ENCODE data around the gene DLGAP1. TPM values are rescaled to one million over a fixed set of nuclear protein-coding genes. Genes with fewer than 3 reads are reported as not detected.

Gene DLGAP1
- total RNA-seq, 1 donor from 2014 or later, result 0.05 TPM

DNA sequence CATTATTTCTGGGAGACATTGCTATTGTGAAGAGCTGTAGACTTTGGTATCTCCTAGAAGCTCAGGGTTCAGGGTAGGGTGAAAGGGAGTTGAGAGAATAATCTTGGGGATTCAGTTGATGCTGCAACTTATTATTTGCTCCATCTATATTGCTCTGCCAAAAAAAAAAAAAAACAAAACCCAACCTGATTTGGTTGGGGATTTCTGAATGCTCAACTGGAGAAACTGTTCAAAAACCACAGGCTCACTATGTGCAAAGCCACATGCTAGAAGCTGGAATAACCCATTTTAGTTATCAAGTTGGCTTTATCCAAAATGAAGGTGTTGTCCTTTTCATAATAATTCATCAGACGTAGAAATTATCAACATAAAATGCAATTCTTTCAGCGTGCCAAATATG is 696.0 kb downstream of the DLGAP1 start:
- Histone ChIP-seq H3K4me1 (peaks cover 10% of the 10 kb centered on the region), H3K9me3 (replicated peaks) (peaks cover 34% of the 10 kb centered on the region), H3K36me3 (no peaks in the 10 kb centered on the region), H3K27me3 (ENCODE audit: low read depth) (no peaks in the 10 kb centered on the region), H3K27ac (replicated peaks) (no peak overlapping the region), H3K4me3 (no peak overlapping the region)
- intact Hi-C loops (cut with micrococcal nuclease), result no loop called here
- no peak for DNase-seq
- no peak for TF ChIP-seq CTCF (IDR thresholded peaks at IDR 0.05; ENCODE audit: borderline replicate concordance)

DNA sequence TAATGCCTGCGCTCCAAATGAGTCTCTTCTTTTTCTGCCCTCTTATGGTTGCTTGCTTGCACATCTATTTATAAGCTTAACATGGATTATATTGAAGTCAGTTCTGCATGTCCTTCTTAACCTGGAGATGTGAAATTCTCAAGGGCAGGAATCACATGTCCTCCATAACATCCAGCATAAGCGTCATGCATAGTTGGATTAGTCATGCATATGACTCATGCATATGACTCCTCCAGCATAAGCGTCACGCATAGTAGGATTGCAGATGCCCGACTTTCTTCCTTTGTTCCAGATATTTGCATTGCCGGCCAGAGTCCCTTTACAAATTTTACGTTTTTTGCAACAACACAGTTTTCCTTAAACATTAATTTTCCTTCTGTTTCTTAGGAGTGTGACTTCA is 696.6 kb downstream of the DLGAP1 start:
- Histone ChIP-seq H3K4me1 (peaks cover 10% of the 10 kb centered on the region), H3K27ac (replicated peaks) (no peak overlapping the region), H3K27me3 (ENCODE audit: low read depth) (no peaks in the 10 kb centered on the region), H3K9me3 (replicated peaks) (peaks cover 34% of the 10 kb centered on the region), H3K4me3 (no peak overlapping the region), H3K36me3 (no peaks in the 10 kb centered on the region)
- intact Hi-C loops (cut with micrococcal nuclease), result no loop called here
- TF ChIP-seq CTCF (IDR thresholded peaks at IDR 0.05; ENCODE audit: borderline replicate concordance), result no peak
- DNase-seq, result no peak

DNA sequence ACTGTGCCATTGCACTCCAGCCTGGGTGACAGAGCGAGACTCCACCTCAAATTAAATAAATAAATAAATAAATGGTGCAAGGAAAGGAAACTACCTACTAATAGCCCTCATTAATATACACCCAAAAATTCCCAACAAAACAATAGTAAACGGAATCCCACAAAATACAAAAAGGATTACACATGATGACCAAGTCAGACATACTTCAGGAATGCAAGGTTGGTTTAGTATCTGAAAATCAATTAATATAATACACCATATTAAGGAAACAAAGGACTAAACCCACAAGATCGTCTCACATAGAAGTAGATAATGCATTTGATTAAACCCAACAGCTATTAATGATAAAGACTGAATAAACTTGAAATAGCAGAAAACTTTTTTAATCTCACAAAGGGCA is 697.7 kb downstream of the DLGAP1 start:
- no peak for TF ChIP-seq CTCF (IDR thresholded peaks at IDR 0.05; ENCODE audit: borderline replicate concordance)
- no peaks in the 10 kb centered on the region for H3K27me3 ChIP-seq (ENCODE audit: low read depth)
- intact Hi-C loops (cut with micrococcal nuclease), result no loop called here

DNA sequence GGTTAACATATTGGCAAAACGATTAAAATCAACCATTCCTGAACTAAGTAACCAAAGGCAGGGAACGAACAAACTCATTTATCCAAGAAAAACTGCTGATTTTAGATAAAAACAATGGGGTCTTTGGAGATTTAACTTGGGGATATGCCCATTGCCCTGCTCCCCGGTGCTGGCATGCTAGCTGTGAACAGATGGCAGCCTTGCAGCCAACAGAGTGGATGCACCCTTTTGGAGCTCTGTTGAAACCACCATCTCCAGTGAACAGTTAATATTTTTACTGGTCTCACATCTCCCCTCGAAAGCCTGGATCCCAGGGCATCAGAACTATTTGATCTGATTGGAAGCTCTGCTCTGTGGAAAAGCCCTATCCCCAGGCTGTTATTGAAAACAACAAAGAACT is 702.0 kb downstream of the DLGAP1 start:
- H3K27ac ChIP-seq (replicated peaks), result no peak overlapping the region
- no peaks in the 10 kb centered on the region for H3K4me1 ChIP-seq
- no peak overlapping the region for H3K4me3 ChIP-seq
- no peak for TF ChIP-seq CTCF (IDR thresholded peaks at IDR 0.05; ENCODE audit: borderline replicate concordance)
- H3K9me3 ChIP-seq (replicated peaks), result peaks cover 31% of the 10 kb centered on the region
- H3K36me3 ChIP-seq, result no peaks in the 10 kb centered on the region
- no peaks in the 10 kb centered on the region for H3K27me3 ChIP-seq (ENCODE audit: low read depth)
- intact Hi-C loops (cut with micrococcal nuclease), result no loop called here
- DNase-seq, result no peak

More for the DNA sequence above, 697.7 kb downstream of the DLGAP1 start:
- H3K9me3 ChIP-seq (replicated peaks), result peaks cover 34% of the 10 kb centered on the region
- H3K4me1 ChIP-seq, result peaks cover 10% of the 10 kb centered on the region
- no peaks in the 10 kb centered on the region for H3K36me3 ChIP-seq
- H3K4me3 ChIP-seq, result no peak overlapping the region
- no peak for DNase-seq
- no peak overlapping the region for H3K27ac ChIP-seq (replicated peaks)

- H3K27me3 ChIP-seq (ENCODE audit: low read depth), result no peaks in the 10 kb centered on the region
- no peak for DNase-seq
- intact Hi-C loops (cut with micrococcal nuclease), result no loop called here
- H3K4me3 ChIP-seq, result no peak overlapping the region
- H3K36me3 ChIP-seq, result no peaks in the 10 kb centered on the region
- no peaks in the 10 kb centered on the region for H3K4me1 ChIP-seq
- H3K9me3 ChIP-seq (replicated peaks), result no peaks in the 10 kb centered on the region
- no peak for TF ChIP-seq CTCF (IDR thresholded peaks at IDR 0.05; ENCODE audit: borderline replicate concordance)
- H3K27ac ChIP-seq (replicated peaks), result no peak overlapping the region
Observed at GRCh38 chr18:3748086-3748485, 707.0 kb downstream of the DLGAP1 start.
